Liver (tissue), 9 donors: ENCODE measurements around the gene ART5. TPM values are rescaled to one million over a fixed set of nuclear protein-coding genes. Genes with fewer than 3 reads are reported as not detected.

Experiments
- DNase-seq: peaks from one replicate; pipeline ENCODE4 v3.0.0-alpha.2; 2017; ENCODE audit warnings: low spot score
- H3K27ac ChIP-seq, 2 donors: one replicate each; pipeline ENCODE4 v1.7.0; 2013; ENCODE audit warnings: inconsistent platforms in 2 of 2, low read length in 2 of 2, control low read depth in 1 of 2, low read depth in 1 of 2, mild to moderate bottlenecking in 1 of 2
- H3K27me3 ChIP-seq, 4 donors: one replicate each; pipeline versions ENCODE4 v1.6.1 to v1.7.0; 2013; ENCODE audit warnings: low read length in 3 of 4, inconsistent platforms in 1 of 4, mild to moderate bottlenecking in 1 of 4, moderate library complexity in 1 of 4; ENCODE audit not compliant: control insufficient read depth in 4 of 4, insufficient read depth in 4 of 4
- H3K36me3 ChIP-seq, 4 donors: one replicate each; pipeline versions ENCODE4 v1.6.1 to v1.7.0; 2013; ENCODE audit warnings: low read length in 3 of 4, mild to moderate bottlenecking in 3 of 4, low read depth in 1 of 4, moderate library complexity in 1 of 4; ENCODE audit not compliant: control insufficient read depth in 4 of 4, insufficient read depth in 3 of 4
- H3K4me1 ChIP-seq, 4 donors: one replicate each; pipeline versions ENCODE4 v1.6.1 to v1.7.0; 2013; ENCODE audit warnings: low read length in 3 of 4, mild to moderate bottlenecking in 3 of 4, moderate library complexity in 1 of 4; ENCODE audit not compliant: control insufficient read depth in 4 of 4, insufficient read depth in 4 of 4
- H3K4me3 ChIP-seq, 3 donors: one replicate each; pipeline versions ENCODE4 v1.6.1 to v1.7.0; 2013; ENCODE audit warnings: low read length in 3 of 3, control low read depth in 1 of 3, low read depth in 1 of 3, mild to moderate bottlenecking in 1 of 3
- H3K9ac ChIP-seq, 2 donors: one replicate each; pipeline ENCODE4 v1.7.0; 2013; ENCODE audit warnings: low read length in 2 of 2, mild to moderate bottlenecking in 2 of 2, moderate library complexity in 2 of 2, control low read depth in 1 of 2, low read depth in 1 of 2
- H3K9me3 ChIP-seq, 4 donors: one replicate each; pipeline versions ENCODE4 v1.6.1 to v1.7.0; 2013; ENCODE audit warnings: low read length in 3 of 4; ENCODE audit not compliant: control insufficient read depth in 4 of 4
- ATF3 ChIP-seq: IDR thresholded peaks from 2 replicates; pipeline ENCODE4 v1.6.1; 2016; ENCODE audit warnings: antibody characterized with exemption
- CTCF ChIP-seq: fragments of 150-350 bp; IDR thresholded peaks from 2 replicates; pipeline ENCODE4 v1.5.1; 2017; ENCODE audit warnings: improper control_type of control experiment, low read depth, low read length; ENCODE audit not compliant: missing input control
- EGR1 ChIP-seq, 2 donors: IDR thresholded peaks; 2 replicates each; pipeline ENCODE4 v1.6.1; 2016 to 2018; ENCODE audit warnings: antibody characterized with exemption in 2 of 2, low read depth in 2 of 2
- FOXA1 ChIP-seq: IDR thresholded peaks from 2 replicates; pipeline ENCODE4 v1.6.1; 2016; ENCODE audit warnings: antibody characterized with exemption
- FOXA2 ChIP-seq: IDR thresholded peaks from 2 replicates; pipeline ENCODE4 v1.6.1; 2016; ENCODE audit warnings: antibody characterized with exemption
- GABPA ChIP-seq, 2 donors: IDR thresholded peaks in 1 of 2; conservative IDR thresholded peaks in 1 of 2; 2 replicates each; pipeline ENCODE4 v1.6.1; 2016; ENCODE audit warnings: antibody characterized with exemption in 2 of 2, mild to moderate bottlenecking in 1 of 2, moderate library complexity in 1 of 2
- HNF4A ChIP-seq, 2 donors: conservative IDR thresholded peaks; 2 replicates each; pipeline ENCODE4 v1.6.1; 2016; ENCODE audit warnings: antibody characterized with exemption in 2 of 2, mild to moderate bottlenecking in 2 of 2
- HNF4G ChIP-seq: IDR thresholded peaks from 2 replicates; pipeline ENCODE4 v1.6.1; 2016; ENCODE audit warnings: antibody characterized with exemption
- JUND ChIP-seq, 2 donors: IDR thresholded peaks; 2 replicates each; pipeline ENCODE4 v1.6.1; 2016; ENCODE audit warnings: antibody characterized with exemption in 2 of 2
- MAX ChIP-seq: IDR thresholded peaks from 2 replicates; pipeline ENCODE4 v1.6.1; 2016; ENCODE audit warnings: antibody characterized with exemption
- NR2F2 ChIP-seq: IDR thresholded peaks from 2 replicates; pipeline ENCODE4 v1.6.1; 2016; ENCODE audit warnings: antibody characterized with exemption
- RAD21 ChIP-seq, 2 donors: IDR thresholded peaks; 2 replicates each; pipeline ENCODE4 v1.6.1; 2016; ENCODE audit warnings: antibody characterized with exemption in 2 of 2, mild to moderate bottlenecking in 2 of 2
- REST ChIP-seq: IDR thresholded peaks from 2 replicates; pipeline ENCODE4 v1.6.1; 2016; ENCODE audit warnings: antibody characterized with exemption, mild to moderate bottlenecking
- RXRA ChIP-seq, 2 donors: IDR thresholded peaks; 2 replicates each; pipeline ENCODE4 v1.6.1; 2017 to 2018; ENCODE audit warnings: antibody characterized with exemption in 2 of 2, mild to moderate bottlenecking in 1 of 2
- SP1 ChIP-seq: IDR thresholded peaks from 2 replicates; pipeline ENCODE4 v1.6.1; 2018; ENCODE audit warnings: antibody characterized with exemption, mild to moderate bottlenecking
- TAF1 ChIP-seq: conservative IDR thresholded peaks from 2 replicates; pipeline ENCODE4 v1.6.1; 2016; ENCODE audit warnings: antibody characterized with exemption, mild to moderate bottlenecking
- YY1 ChIP-seq: IDR thresholded peaks from 2 replicates; pipeline ENCODE4 v1.6.1; 2016; ENCODE audit warnings: antibody characterized with exemption, mild to moderate bottlenecking
- ZBTB33 ChIP-seq: IDR thresholded peaks from 2 replicates; pipeline ENCODE4 v1.6.1; 2016; ENCODE audit warnings: antibody characterized with exemption
- WGBS: extraction: QIAGEN DNeasy Blood & Tissue Kit; methylation state at CpG from one replicate; pipeline ENCODE4 v1.1.7; 2013; 5-methylcytosine and 5-hydroxymethylcytosine counted together
- polyA plus RNA-seq, 2 donors: library from polyadenylated mRNA; stranded (reverse) in 1 of 2; unstranded in 1 of 2; fragments of 200-250 nt in 1 of 2; fragments of >200 nt in 1 of 2; fragmentation: Nextera tagmentation in 1 of 2; extraction: Ambion mirVana in 1 of 2; gene quantifications; one replicate each; pipeline versions ENCODE4 v1.2.1 to v1.2.3, GENCODE V29; 2013 to 2015
- total RNA-seq, 2 donors: library from RNA; depleted of rRNA; stranded (reverse); fragments of >200 nt; gene quantifications; one replicate each; pipeline ENCODE4 v1.2.3, GENCODE V29; 2014
- donor health status: healthy.
- donor health status: healthy.
- donor health status: healthy.
- donor health status: healthy.
- donor health status: healthy.

ART5 gene
- total and polyA plus RNA-seq, 4 donors = 0.17 to 0.93 TPM; not detected in 2

GRCh38 chr11:3662856-3663255, 21.1 kb upstream of the ART5 start (continued):
- no peak for TF ChIP-seq ATF3
- TF ChIP-seq NR2F2 = no peak
- TF ChIP-seq ZBTB33 = no peak
- TF ChIP-seq YY1 = no peak

GRCh38 chr11:3660960-3661359, 19.2 kb upstream of the ART5 start:
- Histone ChIP-seq H3K9me3 (no peaks in the 10 kb centered on the region), H3K27ac (no peak overlapping the region)
- 95% methylated on average over 2 of the region's 2 CpGs for WGBS

More at GRCh38 chr11:3660960-3661359, 19.2 kb upstream of the ART5 start:
- Histone ChIP-seq H3K27me3 (no peaks in the 10 kb centered on the region), H3K4me1 (no peaks in the 10 kb centered on the region), H3K4me3 (no peak overlapping the region), H3K9ac (no peak overlapping the region), H3K36me3 (peaks cover 0 to 12% (median 2%) of the 10 kb centered on the region in 4 donors)
- TF ChIP-seq ATF3 (no peak), HNF4A (conservative IDR thresholded peaks at IDR 0.05) (no peak), RAD21 (IDR thresholded peaks at IDR 0.05) (no peak), MAX (no peak), TAF1 (no peak), ZBTB33 (no peak), NR2F2 (no peak), RXRA (IDR thresholded peaks at IDR 0.05) (no peak), FOXA1 (no peak), FOXA2 (no peak), EGR1 (IDR thresholded peaks at IDR 0.05; ENCODE audit: low read depth in 2 of 2) (no peak), SP1 (no peak), JUND (IDR thresholded peaks at IDR 0.05) (no peak), GABPA (IDR thresholded peaks at IDR 0.05 in 1 of 2, conservative IDR thresholded peaks at IDR 0.05 in 1 of 2) (no peak), YY1 (no peak), CTCF (no peak), REST (no peak), HNF4G (no peak)
- DNase-seq = no peak
